NCI-H2196 (cell line): ENCODE measurements around the gene RBM33.
"Not testable (repeated sequence)": the region's sequence is repeated elsewhere in the genome, so short reads cannot be mapped to it uniquely, and the experiment has no call there.

Source experiments
- DNase-seq: peaks from one replicate; lab custom pipeline; 2025; ENCODE audit not compliant: unreplicated experiment; lab: John Stamatoyannopoulos, UW

The RBM33 gene

DNA sequence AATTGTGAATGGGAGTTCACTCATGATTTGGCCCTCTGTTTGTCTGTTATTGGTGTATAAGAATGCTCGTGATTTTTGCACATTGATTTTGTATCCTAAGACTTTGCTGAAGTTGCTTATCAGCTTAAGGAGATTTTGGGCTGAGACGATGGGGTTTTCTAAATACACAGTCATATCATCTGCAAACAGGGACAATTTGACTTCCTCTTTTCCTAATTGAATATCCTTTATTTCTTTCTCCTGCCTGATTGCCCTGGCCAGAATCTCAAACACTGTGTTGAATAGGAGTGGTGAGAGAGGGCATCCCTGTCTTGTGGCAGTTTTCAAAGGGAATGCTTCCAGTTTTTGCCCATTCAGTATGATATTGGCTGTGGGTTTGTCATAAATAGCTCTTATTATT is 43.8 kb downstream of the RBM33 start:
- DNase-seq, result not testable (repeated sequence)

DNA sequence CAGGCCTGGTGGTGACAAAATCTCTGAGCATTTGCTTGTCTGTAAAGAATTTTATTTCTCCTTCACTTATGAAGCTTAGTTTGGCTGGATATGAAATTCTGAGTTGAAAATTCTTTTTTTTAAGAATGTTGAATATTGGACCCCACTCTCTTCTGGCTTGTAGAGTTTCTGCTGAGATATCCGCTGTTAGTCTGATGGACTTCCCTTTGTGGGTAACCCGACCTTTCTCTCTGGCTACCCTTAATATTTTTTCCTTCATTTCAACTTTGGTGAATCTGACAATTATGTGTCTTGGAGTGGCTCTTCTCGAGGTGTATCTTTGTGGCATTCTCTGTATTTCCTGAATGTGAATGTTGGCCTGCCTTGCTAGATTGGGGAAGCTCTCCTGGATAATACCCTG is 46.2 kb downstream of the RBM33 start:
- DNase-seq, result not testable (repeated sequence)

DNA sequence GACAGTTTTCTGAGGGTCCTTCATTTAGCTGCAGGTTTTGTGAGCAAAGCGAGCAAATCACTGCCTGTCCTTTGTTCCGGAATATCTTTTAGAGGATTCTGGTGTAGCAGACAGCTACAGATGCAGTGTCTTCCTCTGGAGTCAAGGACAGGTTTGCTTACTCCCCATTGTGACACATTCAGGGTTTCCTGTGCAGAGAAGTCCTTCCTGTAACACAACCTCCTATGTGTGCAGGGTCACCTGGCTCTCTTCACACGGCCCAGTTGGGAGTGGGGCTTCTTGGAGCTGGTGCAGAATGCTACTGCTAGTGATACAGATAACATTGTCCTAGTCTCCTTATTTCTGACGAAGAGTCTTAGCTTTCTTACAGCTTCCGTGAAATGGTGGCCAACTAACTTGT is 47.9 kb downstream of the RBM33 start:
- no peak for DNase-seq

DNA sequence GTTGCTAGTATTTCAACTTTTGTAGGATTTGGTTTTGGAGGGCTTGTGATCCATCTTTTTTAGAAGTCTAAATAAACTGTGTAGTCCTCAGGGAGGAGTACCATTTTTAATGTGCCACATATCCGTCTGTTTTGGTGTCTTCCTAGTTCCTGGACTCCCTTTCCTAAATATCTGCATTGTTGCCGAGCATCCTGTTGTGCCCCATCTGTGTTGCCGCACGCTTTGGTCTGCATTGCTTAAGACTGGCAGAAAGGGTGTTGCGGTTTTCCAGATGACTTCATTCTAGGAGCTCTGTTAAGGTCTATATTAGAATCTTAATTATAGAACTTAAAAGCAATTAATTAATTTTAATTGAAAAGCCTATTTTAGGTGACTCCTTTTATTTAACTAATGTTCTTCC is 49.4 kb downstream of the RBM33 start:
- no peak for DNase-seq

DNA sequence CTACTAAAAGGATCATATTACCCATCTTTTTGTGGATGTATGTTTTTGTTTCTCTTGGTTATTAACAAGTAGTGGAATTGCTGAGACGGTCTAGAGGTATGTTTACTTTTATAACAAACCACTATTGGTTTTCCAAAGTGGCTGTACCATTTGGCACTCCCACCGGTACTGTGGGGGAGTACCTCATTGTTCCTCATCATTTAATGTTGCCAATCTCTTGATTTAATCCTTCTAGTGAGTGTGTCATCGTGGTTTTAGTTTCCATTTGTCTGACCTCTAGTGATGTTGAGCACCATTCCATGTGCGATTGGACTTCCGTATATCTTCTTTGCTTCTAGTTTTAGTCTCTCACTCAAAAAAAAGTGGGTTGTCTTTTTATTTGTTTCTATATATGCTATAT is 50.4 kb downstream of the RBM33 start:
- no peak for DNase-seq

DNA sequence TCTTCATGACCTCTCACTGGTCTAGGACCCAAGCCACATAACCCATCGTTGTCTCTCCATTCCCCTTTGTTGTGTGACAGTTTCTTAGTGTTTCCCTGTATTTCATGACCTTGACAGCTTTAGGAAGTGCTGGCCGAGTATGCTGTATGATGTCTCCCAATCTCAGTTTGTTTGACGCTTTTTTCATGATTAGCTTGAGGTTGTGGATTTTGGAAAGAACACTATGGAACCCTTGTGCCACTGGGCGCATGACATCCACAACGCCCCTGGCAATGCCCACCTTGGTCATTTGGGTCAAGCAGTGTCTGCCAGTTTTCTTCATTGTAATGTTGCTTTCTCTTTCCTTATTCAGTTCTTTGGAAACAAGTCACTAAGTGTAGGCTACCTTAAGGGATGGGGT is 52.3 kb downstream of the RBM33 start:
- DNase-seq, result no peak

DNA sequence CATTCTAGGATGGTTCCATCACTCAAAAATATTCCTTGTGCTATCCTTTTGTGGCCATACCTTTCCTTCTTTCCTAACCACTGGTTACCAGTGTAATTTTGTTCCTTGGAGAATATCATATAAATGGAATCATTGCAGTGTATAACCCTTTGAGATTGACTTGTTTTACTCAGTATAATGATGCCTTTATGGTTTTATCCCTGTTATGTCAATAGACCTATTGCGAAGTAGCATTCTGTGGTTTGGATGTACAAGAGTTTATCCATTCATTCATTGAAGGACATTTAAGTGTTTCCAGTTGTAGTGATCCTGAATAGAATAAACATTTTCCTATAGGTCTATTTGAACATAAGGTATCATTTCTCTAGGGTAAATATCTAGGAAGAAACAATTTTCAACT is 54.2 kb downstream of the RBM33 start:
- DNase-seq, result no peak

DNA sequence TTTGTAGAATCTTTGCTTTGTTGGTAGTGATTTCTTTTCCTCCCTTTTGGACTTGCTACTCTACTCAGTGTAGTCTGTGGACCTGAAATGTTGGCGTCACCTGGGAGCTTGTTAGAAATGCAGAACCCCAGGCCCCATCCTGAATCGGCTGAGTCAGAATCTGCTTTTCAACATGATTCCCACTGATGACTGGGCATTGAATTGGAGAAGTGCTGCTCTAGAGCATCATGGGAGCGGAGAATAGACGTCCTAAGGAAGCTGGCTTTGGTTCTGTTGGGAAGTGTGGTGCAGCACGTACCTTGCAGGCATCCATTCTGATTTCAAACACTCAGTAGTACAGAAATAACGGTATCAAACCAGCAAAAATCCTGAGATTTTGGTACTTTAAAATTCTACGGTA is 54.7 kb downstream of the RBM33 start:
- no peak for DNase-seq

DNA sequence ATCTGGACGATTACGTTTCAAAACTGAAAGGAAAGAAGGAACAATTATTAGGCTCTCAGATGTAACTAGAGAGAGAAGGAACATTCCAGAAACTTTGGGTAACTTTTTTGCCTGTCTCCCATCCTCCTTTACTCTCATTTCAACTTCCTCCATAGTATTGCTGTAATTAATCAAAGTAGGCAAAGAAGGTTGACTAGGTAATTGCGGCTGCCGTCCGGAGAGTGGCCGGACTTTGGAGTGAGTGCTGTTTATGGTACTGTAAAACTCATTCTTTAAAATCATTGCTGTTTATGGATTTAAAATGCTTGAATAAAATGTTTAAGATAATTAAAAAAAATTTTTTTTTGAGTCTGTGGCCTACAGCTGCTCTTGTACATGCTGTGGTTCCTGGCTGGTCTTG is 56.4 kb downstream of the RBM33 start:
- no peak for DNase-seq

DNA sequence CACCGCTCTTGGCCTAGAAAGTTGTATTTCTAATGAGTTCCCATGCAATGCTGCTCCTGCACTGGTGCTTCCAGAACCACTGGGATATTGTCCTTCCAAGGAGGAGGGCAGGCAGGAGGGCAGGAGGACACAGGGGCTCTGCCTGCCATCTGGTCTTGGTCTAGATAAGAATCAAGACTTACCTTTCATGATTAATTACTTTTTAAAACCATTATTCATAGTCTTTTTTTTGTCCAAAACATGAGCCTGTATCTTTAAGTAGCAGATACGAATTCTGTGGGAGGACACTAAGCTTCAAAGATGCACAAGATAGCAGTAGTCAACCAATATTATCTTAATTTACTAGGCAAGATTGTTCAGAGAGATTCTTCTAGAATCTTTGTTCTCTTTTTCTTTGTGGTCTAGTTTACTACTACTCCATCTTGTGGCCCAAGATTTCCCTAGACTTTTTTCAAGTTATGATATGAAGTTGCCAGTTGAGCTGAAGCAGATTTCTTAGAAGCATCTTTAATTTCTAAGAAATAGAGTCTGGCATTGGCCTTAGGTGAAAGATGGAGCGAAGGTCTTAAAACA is 57.6 kb downstream of the RBM33 start:
- no peak for DNase-seq

DNA sequence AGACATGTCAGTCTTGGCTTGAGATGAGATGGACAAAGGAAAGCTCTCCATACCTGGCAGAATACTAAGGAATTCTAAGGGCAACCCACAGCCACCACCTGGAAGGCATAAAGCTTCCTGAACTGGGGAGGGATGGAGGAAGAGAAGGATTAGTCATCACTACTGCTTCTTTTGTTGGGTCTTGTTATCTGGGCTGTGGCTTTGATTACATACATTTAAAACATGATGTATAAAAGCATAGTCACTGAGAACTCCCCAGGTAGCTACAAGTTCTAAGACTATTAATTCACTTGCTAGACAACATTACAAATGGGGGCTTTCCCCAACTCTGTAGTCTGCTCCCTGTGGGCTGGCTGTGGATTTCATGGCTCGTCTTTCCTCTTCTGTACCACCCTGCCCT is 58.2 kb downstream of the RBM33 start:
- DNase-seq, result no peak

DNA sequence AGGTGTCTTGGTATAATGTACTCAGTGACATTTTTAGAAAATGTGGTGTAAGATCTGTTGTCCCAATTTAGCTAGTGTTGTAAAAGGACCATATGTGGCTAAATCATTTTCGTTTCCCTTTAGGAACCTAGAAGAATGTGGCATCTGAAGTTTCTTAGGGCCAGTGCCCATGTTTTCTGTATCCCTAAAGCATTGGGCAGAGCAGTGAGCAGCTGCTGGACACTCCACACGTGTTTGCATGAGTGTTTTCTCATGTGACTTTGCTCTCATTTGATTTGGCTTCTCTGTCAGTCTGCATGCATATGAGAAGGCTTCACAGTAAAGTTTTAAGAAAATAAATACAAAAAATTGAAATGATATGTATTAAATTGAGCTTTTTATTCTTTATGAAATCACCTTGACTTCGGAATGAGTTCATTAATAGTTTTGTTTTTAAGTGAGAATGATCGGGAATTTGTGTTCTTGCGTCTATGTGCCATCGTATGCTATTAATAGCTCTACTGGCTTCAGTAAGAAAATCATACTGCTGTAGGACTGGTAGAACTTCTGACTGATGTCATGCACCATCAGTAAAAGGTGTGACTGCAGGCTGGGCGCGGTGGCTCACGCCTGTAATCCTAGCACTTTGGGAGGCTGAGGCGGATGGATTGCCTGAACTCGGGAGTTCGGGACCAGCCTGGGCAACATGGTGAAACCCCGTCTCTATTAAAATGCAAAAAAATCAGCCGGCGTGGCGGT is 61.3 kb downstream of the RBM33 start:
- no peak for DNase-seq

DNA sequence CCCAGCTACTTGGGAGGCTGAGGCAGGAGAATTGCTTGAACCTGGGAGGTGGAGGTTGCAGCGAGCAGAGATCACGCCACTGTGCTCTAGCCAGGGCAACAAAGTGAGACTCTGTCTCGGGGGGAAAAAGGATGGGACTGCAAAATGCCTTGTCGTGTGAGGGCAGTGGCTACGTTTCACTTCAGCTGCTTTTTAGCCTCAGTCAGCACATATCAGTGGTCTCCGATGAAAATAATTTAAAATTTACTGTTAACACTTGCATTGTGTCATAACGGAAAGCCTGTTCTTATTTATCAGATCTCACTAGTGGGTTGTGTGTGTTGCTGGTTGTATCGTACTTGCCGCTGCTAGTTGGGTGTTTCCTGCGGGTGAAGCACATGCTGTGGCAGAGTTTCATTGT is 61.9 kb downstream of the RBM33 start:
- DNase-seq, result no peak

DNA sequence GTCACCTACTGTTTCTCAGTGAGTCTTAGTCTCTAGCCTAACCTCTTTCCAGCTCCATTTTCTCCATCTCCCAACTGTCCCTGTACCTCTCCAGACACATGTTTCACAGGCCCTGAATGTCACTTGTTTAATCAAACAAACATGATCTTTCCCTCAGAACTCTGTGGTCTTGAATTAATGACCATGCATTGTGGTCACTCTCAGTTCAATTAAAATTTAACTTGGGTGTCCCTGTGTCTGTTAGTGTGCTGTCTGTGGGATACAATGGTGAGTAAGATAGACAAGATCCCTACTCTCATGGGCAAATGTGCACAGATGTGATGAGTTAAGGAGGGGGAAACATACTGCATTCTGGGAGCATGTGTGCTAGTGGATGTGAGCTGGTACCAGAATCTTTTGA is 65.0 kb downstream of the RBM33 start:
- DNase-seq, result no peak

DNA sequence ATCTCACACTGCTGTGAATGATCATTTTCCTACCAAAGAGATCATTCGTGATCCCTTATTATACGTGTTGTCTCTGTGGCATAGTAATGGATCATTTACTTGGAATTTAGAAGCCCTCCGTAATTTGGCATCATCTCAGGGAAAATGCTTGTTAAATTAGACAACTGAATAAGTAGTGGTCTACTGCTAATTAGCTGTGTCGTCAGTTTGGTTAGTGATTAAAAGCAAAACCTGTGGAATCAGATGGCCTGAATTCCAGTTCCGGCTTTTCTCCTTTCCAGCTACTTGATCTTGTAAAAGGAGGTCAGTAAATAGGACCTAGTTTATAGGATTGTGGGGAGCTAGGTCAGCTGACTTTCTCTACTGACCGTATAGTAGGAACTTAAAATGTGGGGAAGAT is 65.6 kb downstream of the RBM33 start:
- DNase-seq, result no peak

DNA sequence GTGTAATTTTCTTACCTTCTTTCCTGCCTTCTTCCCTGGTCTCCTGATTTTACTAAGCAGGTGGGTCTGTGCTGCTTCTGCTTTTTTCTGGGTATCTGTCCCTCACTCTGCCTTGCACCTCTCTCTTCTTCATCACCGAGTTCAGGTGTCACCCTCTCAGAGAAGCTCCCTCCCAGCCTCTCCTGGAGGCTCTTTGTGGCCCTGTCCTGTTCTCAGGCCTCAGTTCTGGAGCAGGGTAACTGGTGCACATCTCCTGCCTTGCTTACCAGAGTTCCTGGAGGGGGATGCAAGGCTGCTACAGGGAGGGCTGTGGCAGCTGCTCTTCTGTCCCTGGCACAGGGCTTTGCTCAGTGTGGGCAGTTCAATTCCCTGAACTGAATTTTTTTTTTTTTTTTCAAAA is 66.1 kb downstream of the RBM33 start:
- no peak for DNase-seq

DNA sequence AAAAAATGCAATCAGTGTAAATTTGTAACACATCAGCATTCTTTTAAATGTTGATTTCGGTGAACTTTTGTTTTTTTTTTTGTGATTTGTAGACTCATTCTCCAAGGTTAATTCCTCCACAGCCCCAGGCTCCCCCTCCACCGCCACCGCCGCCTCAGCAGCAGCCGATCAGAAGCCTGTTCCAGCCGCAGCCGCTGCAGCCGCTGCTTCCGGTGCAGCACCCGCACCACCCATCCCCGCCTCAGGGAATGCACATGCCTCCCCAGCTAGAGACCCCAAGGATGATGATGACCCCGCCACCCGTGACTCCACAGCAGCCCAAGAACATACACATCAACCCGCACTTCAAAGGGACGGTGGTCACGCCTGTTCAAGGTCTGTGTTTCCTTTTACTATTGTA is 66.6 kb downstream of the RBM33 start:
- no peak for DNase-seq

DNA sequence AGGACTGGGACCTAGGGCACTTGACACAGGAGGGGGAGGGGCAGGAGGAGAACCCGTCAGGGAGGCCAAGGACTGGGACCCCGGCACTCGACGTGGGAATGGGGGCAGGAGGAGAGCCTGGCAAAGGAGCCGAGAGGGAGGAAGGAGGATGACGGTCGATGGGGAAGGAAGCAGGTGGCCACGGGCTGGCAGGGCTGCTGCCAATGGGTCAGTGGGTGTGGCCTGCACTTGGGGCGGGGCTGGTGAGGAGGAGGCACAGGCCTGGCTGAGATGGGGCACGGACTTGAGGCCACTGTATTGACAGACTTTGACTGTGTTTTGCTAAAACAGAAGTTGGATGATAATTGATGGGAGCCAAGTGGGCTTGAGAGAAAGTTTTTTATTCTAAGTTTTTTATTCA is 68.9 kb downstream of the RBM33 start:
- DNase-seq, result no peak

DNA sequence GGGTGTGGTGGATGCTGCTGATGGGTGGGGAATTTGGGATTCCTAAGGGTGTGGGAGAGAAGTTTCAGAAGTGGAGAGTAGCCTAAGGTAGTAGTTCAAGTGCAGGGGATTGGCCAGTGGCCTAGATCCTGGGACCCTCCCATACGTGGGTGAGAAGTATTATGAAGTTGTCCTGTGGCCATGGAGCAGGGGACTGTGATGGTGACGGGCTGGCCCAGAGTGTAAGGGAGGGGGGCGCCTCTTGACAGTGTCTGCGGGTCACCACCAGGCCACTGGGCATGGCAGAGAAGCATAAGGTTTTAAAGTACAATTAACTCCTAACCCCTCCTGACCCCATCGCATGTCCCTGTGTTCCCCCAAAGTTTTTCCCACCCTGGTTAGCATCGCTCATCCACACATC is 70.2 kb downstream of the RBM33 start:
- DNase-seq, result no peak

DNA sequence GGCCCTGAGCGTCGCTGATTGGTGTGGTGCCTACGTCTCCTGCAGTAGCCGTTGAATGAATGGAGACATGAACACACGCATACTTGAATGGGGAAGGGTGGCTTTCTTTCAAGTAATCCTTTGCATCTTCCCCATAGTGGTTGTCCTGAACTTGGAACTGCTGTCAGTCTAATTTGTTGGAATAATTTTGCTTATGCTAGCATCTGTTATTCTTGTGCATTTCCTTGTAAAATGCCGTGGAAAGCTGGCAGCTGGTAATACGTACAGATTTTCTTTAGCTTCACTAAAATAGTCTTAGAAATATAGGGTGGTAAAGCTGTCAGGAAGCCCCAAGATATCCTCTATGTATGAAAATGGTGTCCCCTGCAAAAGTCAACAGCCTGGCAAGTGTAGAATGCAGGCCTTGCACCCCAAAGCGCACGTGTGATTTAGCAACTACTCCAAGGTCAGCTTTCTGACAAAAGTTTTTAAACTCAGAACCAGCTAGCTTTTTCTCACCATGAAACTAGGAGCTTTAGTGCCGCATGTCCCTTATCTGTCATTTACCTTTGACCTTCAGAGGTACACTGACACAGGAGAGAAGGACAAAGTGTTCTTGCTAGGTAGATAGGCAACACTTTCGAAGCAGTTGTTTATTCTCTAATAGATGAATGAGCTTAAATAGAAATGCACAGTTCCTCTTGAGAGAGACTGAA is 70.8 kb downstream of the RBM33 start:
- DNase-seq, result no peak

DNA sequence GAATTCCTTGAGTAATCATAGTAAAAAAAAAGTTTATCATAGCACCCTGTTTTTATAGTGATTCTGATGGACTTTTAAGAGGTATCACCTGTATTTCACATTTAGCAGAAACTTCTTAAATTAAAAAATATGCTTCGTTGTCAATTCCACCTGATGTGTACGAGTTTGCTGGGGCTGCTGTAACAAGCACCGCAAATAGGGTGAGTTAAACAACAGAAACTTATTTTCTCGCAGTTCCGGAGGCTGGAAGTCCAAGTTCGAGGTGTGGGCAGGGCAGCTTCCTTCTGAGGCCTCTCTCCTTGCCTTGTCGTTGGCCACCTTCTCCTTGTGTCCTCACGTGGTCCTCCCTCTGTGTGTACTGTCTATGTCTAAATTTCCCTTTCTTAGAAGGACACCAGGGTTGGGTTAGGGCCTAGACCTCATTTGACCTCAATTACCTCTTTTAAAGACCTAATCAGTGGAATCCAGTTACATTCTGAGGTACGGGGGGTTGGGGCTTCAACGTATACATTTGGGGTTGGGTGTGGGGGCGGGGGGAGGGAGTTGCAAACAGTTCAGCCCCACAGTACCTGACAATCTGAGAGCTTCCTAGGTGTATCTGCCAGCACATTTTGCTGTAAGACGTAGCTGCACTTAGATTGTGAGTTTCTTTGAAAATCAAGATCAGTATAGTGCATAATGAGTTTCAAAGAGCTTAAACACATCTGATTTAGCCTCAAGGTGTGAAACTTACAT is 72.7 kb downstream of the RBM33 start:
- DNase-seq, result no peak

DNA sequence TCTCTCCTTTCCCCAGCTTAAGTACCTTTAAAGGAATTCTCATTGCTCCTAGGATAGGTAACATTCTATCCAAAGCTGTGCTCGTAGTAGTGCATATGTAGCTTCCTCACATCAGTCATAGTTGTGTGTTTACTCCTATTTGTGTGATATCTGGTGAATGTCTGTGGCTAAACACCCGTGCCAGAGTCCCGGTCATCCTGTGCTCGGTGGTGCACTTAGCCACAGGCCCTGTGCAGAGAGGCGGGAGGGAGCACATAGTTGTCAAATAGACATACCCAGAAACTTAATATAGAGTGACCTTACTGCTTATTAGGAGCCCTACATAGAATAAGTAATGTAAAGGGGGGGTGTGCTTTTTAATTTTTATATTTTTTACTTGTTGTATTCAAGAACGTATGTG is 76.6 kb downstream of the RBM33 start:
- no peak for DNase-seq
